ENCODE measurements around the gene PCDHGA9. TPM values are rescaled to one million over a fixed set of nuclear protein-coding genes. Genes with fewer than 3 reads are reported as not detected.

Gene PCDHGA9
- total and polyA plus RNA-seq, 2 of the 8 experiments (the other 6 are each of a cell fraction or from before 2014, with no cell fraction given), result 0.79 to 1.1 TPM

DNA sequence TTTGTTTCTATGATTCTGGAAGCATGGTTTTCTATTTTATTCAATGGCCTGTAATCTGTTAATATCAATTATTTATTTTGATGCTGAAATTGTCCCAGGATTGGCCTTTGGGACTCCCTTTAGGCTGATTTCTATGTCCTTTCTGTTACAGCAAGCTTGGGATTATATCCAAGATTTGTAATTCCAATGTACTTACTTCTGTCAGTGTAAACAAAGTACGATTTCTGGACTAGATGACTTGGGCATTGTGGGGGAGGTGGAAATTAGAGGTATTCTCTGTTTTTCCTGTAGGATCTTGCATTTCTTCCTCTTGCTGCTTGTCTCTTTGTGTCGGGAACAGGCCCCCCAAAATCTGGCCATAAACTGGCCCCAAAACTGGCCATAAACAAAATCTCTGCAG, 31.4 kb downstream of the PCDHGA9 start:
- Histone ChIP-seq H2AFZ (ENCODE audit: low read length) (no peak overlapping the region), H4K91ac (replicated peaks; ENCODE audit: insufficient read length, low read length) (no peak overlapping the region), H3K56ac (replicated peaks; ENCODE audit: insufficient read length, low read depth, low read length) (no peak overlapping the region), H2AK5ac (ENCODE audit: low read depth, low read length) (no peak overlapping the region), H3K4me1 (replicated peaks in 1 of 4; ENCODE audit: control insufficient read depth in 3 of 4, insufficient read depth in 4 of 4, low read length in 3 of 4) (no peaks in the 10 kb centered on the region), H3K23ac (ENCODE audit: insufficient read length) (no peak overlapping the region), H2BK15ac (ENCODE audit: low read length) (no peak overlapping the region), H3K4ac (replicated peaks; ENCODE audit: insufficient read length, low read depth, low read length) (no peak overlapping the region), H3K4me2 (ENCODE audit: insufficient read depth in 1 of 2, low read depth in 2 of 2, low read length in 2 of 2) (no peak overlapping the region), H2BK20ac (ENCODE audit: low read length) (no peak overlapping the region), H3K79me1 (ENCODE audit: low read depth, low read length) (no peaks in the 10 kb centered on the region), H3K36me3 (ENCODE audit: control insufficient read depth in 2 of 4, insufficient read depth in 4 of 4, low read length in 3 of 4) (peaks cover 0 to 6% (median 0%) of the 10 kb centered on the region in 4 experiments; a peak in 2 of 8 replicates), H3K18ac (ENCODE audit: extremely low read depth, low read length) (no peak overlapping the region), H3K9ac (replicated peaks in 1 of 4; ENCODE audit: extremely low read depth in 1 of 4, low read depth in 3 of 4, low read length in 3 of 4) (no peak overlapping the region), H3K4me3 (ENCODE audit: extremely low read depth in 1 of 4, insufficient read depth in 2 of 4, low read depth in 3 of 4, low read length in 4 of 4) (no peak overlapping the region), H3K27me3 (replicated peaks in 1 of 4; ENCODE audit: control insufficient read depth in 3 of 4, extremely low read depth in 1 of 4, insufficient read depth in 3 of 4, low read length in 3 of 4) (no peaks in the 10 kb centered on the region), H2BK120ac (replicated peaks; ENCODE audit: low read depth, low read length) (no peak overlapping the region), H2BK5ac (ENCODE audit: low read depth, low read length) (no peak overlapping the region), H3K79me2 (ENCODE audit: control insufficient read depth in 1 of 2, insufficient read depth in 2 of 2, low read length in 2 of 2) (no peaks in the 10 kb centered on the region), H4K20me1 (replicated peaks in 1 of 2; ENCODE audit: control insufficient read depth in 1 of 2, insufficient read depth in 2 of 2, low read length in 2 of 2) (no peaks in the 10 kb centered on the region), H3K27ac (ENCODE audit: low read depth, low read length) (no peak overlapping the region), H4K8ac (ENCODE audit: extremely low read depth, insufficient read depth, low read length) (no peak overlapping the region), H3K9me3 (ENCODE audit: insufficient read depth in 2 of 2, low read depth in 1 of 2, low read length in 1 of 2) (peaks cover 18 to 28% of the 10 kb centered on the region in 2 experiments), H3K23me2 (ENCODE audit: low read depth, low read length) (no peaks in the 10 kb centered on the region), H2BK12ac (ENCODE audit: low read depth, low read length) (no peak overlapping the region), H4K5ac (ENCODE audit: insufficient read length, low read depth, low read length) (no peak overlapping the region), H3K14ac (ENCODE audit: insufficient read length) (no peak overlapping the region)
- no peak for DNase-seq (ENCODE audit: low read depth in 1 of 2, low spot score in 2 of 2)
- ChIA-PET CTCF (ENCODE audit: partially characterized antibody) (interaction anchor here (7.0 kb wide), 1 partner anchor 15 kb away, joined by 67 read pairs; the partner anchor contains the start of genes PCDHGA11 and PCDHGB7), POLR2A (ENCODE audit: partially characterized antibody) (no interaction called here)
- WGBS, 2 experiments (ENCODE audit: extremely low coverage in 1 of 2, insufficient coverage in 1 of 2, insufficient read length in 1 of 2, insufficient replicate concordance in 2 of 2, low coverage in 1 of 2, low lambda C conversion rate in 2 of 2, missing lambda C conversion rate in 1 of 2), result 96% methylated on average over 2 of the region's 2 CpGs; no CpG with 5 or more reads in 1 of the 2 experiments
- no peak for FAIRE-seq
- TF ChIP-seq RXRA (IDR thresholded peaks at IDR 0.05; ENCODE audit: insufficient read depth, low read depth, low read length) (no peak), SP1 (IDR thresholded peaks at IDR 0.05; ENCODE audit: low read depth, low read length) (no peak), CBX5 (IDR thresholded peaks at IDR 0.05; ENCODE audit: low read depth, low read length) (no peak), SRF (IDR thresholded peaks at IDR 0.05; ENCODE audit: low read depth, low read length) (no peak), MAFK (IDR thresholded peaks at IDR 0.05; ENCODE audit: low read depth, low read length) (no peak), CBX8 (IDR thresholded peaks at IDR 0.05; ENCODE audit: borderline replicate concordance, low read depth, low read length) (no peak), SIRT6 (IDR thresholded peaks at IDR 0.05; ENCODE audit: low read length) (no peak), RFX5 (IDR thresholded peaks at IDR 0.05; ENCODE audit: borderline replicate concordance, low read depth, low read length) (no peak), KDM5A (IDR thresholded peaks at IDR 0.05; ENCODE audit: low read length) (no peak)

Measured in H1 (cell line).